CD1c-positive myeloid dendritic cell (primary cell): Measurements from ENCODE around the gene HS6ST1.

Source experiments
- DNase-seq: peaks from one replicate; pipeline ENCODE4 v3.0.0-alpha.2; 2016; ENCODE audit errors: extremely low spot score

The HS6ST1 gene

DNA sequence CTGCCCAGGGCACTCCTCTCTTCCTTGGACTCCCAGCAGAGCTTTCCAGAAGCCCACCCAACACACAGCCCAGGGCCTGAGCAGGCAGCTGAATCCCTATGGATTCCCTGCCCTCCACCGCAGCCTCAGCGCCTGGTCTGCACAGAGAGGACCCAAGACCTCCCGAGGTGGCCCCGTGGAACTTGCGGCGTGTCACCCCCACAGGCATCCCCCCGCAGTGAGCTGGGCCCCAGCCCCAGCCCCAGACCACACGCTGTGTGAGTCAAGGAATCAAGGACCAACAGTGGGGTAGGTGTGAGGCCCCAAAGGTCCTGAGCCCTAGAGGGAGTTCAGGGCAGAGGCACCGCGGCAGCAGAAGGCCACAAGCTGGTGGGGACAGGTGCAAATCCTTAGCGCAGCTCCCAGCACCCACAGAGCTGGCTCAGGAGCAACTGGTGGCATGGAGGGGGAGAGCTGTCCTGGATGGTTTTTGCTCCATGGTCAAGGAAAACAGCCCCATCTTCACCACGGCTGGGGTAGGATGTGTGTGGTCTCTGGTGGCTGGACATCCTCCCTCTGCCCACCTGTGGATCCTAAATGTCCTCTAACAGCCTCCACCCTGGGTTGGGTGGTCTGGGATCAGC is 8.5 kb downstream of the HS6ST1 start:
- no peak for DNase-seq

DNA sequence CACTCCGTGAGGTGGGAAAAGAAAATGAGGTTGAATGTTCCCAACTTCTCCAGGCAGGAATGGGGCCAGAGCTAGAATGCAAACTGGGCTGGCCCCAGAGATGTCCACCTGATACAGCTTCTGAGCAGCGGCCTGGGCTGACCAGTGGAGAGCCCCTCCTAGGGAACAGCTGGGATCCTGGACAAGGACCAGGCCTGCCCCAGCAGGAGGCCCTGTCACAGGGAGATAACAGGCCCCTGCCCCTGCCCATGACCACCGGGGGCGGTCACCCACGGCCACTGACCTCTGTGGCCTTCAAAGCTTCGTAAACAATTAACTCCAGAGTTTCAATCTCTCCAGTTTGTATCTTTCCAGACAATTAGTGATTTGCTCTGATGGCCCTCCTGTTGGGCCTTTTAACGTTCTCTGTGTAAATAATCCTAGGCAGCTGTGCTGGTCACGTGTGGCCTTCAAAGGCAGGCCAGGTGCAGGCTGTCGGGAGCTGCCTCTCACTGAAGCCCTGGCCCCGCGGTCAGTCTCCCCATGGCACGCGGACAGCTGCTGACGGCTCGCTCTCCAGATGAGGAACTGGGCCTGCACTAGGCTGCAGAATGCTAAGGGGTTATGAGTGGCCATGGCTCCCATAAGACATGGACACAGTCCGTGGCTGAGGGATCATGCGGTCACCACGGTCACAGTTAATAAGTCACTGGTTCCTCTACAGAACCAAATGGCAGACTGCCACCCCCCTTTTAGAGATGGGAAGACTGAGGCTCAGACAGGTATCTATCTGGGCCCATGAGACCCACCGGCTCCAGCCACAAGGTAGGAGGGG is 9.2 kb downstream of the HS6ST1 start:
- DNase-seq, result no peak

DNA sequence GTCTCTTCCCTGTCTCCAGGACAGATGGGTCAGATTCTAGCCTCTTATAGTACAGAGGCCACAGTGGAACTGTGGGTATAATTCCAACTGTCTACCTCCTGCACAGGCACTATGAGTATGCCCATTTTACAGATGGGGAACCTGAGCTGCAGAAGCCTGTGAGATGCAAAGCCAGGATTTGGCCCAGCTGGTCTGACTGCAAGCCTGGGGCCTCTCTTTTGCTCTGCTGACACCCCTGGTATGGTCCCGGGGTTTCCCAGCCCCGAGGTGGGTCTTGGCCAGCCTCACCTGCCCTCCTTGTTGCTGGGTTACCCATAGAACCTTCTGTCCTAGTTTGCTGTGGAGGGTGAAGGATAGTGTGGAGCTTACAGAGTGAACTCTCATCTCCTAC is 9.8 kb downstream of the HS6ST1 start:
- no peak for DNase-seq

DNA sequence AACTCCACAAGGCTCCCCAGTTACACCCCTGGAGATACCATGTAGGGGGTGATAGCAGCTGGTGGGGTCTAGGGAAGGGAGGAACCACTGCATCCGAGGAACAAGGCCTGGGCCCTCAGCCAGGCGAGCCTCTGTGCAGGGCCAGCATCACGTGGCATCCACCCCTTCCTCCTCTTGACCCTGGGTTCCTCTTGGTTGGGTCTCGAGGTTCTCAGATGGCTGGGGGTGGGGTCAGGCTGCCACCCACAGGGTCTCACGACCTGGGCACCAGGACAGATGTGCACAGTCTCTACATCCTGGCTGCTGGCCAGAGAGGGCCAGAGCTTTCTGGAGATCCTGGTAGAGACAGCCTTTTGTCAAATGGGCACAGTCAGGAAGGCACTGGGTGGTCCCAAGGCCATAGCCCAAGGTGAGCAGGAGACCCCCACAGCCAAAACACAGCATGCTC is 10.4 kb downstream of the HS6ST1 start:
- DNase-seq, result no peak

- no peak for DNase-seq
Measured at GRCh38 chr2:128307595-128307994, 11.1 kb downstream of the HS6ST1 start.

DNA sequence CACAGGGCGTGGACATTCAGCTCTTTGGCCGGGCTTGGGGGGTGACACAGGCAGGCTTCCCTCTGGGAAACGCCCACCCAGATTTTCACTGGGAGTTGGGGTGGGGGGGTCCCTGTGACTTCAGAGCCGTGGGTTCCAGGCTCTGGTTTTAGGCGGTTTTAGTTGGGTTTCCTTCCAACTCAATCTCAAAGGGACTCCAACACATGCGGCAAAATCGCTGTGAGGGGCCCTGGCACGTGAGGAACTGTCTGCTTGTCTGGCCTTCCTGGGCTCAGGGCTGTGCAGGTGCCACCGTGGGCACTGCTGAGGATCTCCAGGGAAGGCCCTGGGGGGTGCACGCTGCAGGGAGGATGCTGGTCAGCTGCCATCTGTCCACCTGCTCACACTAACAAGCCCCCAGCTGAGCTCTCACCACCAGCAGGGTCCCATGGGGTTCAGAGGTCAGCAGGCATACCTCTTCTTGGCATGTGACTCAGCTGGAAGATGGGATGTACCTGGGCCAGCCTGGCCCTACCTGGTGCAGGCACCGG is 11.7 kb downstream of the HS6ST1 start:
- DNase-seq, result no peak

DNA sequence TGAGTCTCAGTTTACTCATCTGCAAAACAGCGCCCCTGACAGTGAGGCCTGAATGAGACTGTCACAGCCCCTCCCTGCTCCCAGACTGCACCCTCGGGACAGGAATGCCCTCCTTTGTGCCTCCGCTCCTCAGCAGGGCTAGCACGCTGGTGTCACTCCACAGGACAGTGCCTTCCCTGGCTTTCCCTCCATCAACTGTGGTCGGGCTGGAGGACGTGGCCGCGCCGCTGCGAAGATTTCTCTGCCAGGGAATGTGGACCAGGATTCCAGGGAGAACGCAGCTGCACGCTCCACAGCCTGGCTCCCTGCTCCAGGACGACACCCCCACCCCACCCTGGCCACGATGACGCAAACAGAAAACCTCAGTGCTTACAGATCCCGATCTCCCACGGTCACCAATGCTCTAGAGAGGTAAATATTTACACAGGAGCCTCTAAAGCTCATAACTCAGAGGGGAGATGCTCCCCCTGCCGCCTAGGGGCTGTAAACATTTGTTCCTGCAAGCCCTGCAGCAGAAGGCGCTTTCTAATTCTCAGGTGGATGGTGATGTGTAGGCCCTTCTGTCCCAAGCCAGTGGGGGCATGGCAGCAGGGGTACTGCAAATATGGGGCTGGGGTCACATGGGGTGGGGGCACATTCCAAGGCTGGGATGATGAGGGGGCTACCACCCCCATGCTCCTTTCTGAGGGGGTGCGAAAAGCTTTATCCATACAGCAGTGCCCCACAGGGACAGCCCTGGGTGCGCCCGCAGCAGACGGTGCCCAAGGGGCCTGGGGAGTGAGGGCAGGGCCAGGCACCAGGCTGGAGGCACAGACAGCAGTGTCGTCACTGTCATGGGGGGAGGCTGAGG is 12.4 kb downstream of the HS6ST1 start:
- DNase-seq, result no peak

DNA sequence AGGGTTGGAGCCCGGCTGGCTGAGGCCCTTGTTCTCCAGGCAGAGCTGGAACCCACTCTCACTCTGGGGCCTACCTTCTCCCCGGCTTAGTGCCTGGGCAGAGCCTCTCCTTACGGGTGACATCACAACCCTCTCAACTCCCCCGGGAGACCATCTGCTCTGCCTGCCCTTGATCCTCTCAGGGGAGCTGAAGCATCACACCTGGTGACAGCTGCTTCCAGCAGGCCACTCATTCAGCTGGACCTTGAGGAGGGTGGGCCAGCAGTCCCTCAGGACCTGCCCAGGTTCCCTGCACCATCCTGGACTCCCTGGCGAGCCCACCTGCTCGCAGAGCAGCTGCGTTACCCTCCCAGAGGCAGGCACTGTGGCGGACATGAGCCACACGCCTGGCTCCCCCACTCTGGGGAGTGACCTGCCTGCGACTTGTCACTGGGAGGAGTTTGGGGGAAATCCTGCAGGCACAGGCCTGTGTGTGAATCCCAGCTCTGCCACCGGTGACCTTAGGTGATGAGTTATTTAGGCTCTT is 13.1 kb downstream of the HS6ST1 start:
- no peak for DNase-seq

DNA sequence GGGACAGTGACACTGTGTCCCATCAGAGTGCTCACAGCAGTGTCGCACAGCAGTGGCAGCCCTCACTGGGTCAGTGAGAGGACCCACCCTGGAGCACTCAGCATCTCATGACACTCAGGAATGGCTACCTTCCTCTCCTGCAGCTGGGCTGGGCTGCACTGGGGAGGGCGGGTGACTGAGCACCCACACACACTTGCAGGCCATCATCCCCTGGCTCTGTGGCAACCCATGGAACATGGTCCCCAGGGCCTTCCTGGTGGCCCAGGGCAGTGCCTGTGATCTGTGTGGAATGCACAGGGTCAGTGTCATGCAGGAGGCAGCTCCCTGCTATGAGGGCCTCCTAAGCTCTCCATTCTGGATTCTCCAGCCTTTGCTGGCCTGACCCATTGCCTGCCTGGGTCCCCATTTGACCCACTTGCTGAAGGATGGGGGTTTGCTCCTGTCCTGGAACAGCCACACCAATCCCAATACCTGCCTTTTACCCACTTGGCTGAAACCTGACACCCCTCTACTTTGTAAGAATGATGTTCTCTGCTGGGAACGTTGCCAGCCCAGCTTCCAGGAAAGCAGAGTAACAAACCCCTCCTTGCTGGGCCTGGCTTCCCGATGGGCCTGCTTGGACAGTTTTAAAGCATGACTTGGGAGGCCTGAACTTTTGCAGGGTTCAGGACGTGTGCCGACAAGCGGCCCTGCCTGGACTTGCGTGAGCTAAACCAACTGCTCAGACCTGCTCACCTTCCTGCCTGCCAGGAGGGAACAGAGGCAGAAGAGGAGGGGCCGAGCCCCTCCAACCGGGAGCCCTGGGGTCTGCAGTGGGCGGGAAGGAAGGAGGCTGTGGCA is 13.7 kb downstream of the HS6ST1 start:
- DNase-seq, result no peak

DNA sequence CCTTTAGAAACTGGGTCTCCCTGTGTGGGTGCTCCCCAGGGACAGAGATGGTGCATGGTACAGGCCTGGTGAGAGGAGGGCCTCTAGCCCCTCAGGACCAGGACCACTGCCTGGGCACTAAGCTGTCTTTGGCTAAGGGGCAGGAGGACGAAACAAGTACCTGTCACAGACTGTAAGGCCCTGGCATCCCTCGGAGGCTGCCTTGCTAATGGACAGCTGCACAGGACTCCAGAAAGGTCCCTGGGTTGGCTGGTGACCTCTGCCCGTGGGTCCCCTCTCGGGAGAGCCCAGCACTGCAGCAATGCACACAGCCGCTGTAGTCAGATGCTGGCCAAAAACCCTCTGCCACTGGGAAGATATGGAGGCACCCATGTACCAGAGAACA is 14.3 kb downstream of the HS6ST1 start:
- no peak for DNase-seq

DNA sequence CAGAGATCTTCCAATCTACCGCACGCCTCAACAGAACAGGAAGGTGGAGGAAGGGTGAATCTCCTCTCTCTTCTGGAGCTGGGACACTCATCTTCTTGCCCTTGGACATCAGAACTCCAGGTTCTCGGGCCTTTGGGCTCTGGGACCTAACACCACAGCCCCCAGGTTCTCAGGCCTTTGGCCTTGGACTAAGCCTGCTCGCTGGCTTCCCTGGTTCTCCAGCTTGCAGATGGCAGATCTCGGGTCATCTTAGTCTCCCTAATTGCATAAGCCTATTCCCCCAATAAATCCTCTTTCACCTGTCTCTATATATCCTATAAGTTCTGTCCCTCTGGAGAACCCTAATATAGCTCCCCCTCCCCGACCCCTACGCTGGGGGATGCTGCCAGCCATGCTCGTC is 14.8 kb downstream of the HS6ST1 start:
- DNase-seq, result no peak

GRCh38 chr2:128303095-128303791 is 15.4 kb downstream of the HS6ST1 start:
- no peak for DNase-seq

DNA sequence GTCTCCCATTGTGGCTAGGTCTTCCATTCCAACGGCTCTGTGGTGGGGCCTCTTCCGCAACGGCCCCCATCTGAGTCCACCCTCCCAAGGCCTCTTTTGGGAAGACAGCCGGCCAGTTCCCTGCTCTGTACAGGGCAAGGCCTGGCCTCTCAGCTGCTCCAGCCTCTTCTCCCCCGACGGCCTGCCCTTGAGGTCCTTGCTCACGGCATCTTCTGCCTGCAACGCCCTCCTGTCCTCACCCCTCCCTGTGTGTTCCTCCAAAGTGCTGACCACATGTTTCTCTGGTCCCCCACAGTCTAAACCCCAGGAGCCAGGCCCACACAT is 16.0 kb downstream of the HS6ST1 start:
- no peak for DNase-seq

DNA sequence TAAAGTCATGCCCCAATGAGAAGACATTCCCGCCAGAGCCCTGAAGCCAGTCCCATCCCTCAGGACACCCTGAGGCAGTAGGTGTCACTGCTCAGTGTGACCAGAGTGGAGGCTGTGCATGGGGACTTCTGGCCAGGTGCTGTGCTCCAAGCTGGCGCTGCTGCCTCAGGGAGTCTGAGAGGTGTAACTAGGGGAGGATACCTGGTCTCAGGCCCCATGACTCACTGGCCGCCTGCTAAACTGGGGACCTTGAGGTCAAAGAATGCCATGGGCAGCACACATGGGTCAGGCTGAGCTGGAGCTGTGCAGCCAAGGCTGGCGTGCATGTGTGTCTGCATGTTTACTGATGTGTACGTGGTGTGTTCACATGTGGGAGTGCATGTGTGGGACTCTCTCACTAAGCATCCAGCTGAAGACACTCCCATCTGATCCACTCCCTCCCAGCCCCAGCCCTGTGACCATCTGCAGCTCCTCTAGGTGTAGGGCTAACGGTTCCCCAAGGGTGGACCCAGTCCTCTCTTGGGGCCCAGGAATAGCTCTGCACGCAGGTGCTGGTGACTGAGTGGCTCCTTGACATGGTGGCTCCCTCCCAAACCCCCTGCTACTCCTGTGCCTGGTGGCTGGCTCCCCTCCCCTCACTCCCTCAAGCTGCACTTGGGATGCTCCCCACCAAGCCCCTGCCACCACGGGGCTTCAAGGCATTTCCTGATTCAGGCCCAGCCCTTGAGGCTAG is 16.5 kb downstream of the HS6ST1 start:
- no peak for DNase-seq

GRCh38 chr2:128301501-128301966 is 17.1 kb downstream of the HS6ST1 start:
- no peak for DNase-seq

- no peak for DNase-seq
Measured at GRCh38 chr2:128301021-128301420, 17.6 kb downstream of the HS6ST1 start.

DNA sequence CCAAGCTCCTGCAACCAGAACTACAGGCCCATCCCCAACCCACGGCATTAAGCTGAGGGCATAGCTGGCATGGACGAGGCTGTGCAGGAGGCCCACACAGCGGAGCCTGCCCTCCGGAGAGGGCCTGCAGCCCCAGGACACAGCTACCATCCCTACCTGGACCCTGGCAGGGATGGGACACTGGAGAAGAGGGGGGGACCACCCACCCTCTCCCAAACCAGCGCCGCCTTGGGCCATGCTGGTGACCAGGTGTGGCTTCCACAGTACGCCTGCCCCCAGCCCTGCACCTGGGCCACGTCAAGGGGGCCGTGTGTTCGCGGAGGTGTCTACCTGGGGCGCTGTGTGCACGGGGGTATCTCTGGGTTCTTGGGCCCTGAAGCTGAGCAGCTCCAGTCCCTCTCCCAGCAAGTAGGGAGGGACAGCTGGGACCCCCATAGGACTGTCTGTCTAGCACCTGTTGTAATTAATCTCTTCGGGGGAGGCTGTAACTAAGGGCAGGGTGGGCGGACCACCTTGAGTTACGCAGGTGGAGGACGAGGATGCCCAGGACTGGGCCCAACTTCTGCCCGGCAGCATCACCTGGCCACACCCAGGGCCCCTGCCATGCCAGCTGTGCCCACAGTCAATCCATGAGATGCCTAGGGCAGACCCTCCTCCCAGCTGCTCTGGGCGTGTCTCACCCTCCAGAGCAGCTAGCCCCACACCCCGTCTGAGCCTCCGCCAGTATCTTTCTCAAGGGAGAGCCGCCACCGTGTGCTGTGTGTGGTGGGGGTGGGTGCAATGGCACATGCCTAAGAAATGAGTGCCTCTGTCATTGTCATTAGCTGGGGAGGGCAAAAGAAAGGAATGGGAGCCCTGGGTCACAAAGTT is 18.3 kb downstream of the HS6ST1 start:
- no peak for DNase-seq

GRCh38 chr2:128299628-128300027 is 19.0 kb downstream of the HS6ST1 start:
- no peak for DNase-seq
